H4 (cell line): ENCODE measurements around the gene CDK16. TPM values are rescaled to one million over a fixed set of nuclear protein-coding genes. Genes with fewer than 3 reads are reported as not detected.

Source experiments
- DNase-seq: peaks from one replicate; pipeline ENCODE4 v3.0.0-alpha.2; 2015; ENCODE audit warnings: low spot score
- total RNA-seq: library from RNA; depleted of rRNA; stranded (reverse); fragments of >200 nt; shearing (Covaris generic); gene quantifications from 2 replicates; pipeline ENCODE4 v1.2.3, GENCODE V29; 2014

CDK16 gene
- total RNA-seq, 1 experiment from 2014 or later = 77.1 TPM

DNA sequence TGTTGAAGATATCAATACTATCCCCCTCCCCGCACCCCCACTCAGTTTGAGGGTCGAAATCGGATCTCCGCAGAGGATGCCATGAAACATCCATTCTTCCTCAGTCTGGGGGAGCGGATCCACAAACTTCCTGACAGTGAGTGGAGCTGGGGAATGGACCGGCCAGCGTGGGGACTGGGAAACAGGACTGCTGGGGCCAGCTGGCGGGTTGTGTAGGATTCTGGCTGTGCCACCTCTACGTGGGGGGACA, 8.8 kb downstream of the CDK16 start:
- DNase-seq = no peak

DNA sequence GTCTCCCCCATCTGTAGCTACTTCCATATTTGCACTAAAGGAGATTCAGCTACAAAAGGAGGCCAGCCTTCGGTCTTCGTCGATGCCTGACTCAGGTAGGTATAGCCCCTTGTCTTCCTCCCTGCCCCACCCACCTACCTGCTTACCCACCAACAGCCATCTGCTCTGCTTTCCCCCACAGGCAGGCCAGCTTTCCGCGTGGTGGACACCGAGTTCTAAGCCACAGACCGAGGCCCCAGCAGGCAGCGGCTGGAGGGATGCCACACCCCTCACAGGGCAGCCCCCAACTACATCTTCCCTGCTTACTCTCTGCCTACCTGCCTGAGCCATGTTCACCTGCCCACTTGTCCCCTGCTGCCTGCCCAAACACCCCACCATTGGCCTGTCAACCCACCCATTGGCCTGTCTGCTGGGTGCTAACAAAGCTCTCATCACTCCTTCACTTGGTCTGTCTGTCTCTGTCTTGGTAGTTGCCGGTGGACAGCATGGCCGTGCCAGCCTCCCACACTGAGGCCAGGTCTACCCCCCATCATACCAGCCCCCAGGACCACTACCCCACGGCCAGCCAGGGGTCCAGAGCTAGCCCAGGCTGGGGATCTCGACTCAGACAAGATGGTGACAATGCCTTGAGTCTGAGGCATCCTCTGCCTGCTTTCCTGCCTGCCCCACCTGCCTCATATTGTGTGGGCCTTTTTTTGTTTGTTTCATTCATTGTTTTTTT, 10.2 kb downstream of the CDK16 start:
- DNase-seq = no peak

DNA sequence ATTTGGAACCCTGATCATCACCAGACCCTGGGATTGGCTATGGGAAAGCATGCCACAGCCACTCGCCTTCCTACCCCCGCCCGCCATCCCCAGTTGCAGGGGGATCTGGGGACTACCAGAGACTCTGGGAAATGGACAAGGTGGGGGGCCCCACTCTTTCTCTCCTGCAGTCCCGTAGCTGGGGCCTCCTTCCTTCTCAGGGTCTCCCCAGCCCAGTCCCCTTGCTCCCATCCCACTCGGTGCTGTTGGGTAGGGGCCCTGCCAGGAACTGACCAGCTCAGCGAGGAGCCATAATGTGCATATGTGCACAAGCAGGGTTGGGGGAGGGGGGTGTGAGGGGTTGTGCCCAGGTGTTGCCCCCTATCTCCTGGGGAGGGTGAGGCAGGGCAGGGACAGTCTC, 10.9 kb downstream of the CDK16 start:
- no peak for DNase-seq

DNA sequence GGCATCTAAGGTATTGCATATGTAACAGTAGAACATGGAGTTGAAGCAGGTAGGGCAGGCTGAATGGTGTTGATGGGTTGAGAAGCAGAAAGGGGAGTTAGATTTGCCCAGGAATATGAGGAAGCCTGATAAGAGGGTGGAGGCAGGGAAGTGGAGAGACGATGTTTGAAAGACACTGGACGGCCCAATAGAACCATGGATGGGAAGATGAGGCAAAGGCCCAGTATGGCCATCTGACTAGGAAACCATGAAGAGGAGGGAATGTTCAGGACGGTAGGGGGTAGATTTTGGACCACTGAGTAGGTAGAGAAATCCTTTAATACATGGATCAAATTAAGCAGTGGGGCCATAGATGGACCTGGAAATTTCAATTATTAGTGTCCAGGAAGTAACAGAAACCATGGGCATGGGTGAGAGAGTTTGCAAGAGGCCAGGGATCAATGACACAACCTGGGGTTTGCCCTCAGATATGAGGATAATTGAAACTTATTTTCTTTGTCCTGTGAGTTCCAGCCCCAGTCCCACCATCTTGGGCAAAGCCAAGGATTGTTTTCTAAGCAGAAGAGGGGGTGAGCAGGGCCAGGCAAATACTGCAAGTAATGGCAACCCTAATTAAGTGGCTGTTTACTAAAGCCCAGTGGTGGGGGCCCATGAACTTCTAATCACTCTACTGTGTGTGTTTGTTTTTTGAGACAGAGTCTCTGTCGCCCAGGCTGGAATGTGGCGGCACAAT, 11.8 kb downstream of the CDK16 start:
- DNase-seq = no peak

DNA sequence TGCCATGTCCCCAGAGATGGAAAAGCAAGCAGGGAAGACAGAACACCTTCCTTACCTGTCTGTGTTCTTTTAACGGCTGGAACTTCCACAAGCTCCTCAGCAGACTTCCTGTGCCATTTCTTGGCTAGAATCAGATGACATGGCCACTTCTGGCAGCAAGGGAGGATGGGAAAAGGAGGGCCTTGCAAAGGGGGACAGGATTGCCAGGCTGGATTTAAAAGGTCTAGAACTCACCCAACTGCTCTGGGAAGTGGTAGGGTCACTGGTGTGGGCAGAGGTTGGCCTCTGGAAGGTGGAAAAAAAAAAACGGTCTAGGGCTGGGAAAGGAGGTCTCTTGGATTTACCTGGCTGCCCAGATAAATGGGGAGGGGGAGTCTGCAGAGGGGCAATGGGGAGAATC, 12.7 kb downstream of the CDK16 start:
- DNase-seq = no peak

DNA sequence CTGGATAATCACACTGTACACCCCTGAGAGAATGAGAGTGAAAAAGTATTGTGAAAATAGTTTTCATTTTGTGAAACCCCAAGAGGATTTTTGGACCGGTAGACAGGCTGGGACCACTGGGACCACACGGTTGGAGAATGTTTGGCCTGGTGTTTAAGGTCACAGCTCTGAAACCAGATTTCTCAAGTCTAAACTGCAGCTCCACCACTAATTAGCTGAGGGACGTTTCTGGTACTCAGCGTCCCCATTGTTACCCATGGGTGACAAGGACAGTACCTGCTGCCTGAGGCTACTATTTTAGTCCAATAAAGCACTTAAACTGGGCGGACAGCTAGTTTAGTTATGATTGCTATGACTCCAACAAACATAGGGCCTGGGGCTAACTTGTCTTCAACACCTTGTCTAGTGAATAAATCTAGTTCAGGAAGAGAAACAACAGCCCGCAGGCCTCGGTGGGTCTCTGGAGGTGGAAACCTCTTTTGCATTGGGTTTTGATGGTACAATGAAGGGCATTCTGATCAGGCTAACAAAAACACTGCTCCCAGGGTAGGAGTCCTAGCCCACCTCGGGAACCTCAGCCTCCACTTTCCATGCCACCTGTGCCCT, 13.8 kb downstream of the CDK16 start:
- no peak for DNase-seq

DNA sequence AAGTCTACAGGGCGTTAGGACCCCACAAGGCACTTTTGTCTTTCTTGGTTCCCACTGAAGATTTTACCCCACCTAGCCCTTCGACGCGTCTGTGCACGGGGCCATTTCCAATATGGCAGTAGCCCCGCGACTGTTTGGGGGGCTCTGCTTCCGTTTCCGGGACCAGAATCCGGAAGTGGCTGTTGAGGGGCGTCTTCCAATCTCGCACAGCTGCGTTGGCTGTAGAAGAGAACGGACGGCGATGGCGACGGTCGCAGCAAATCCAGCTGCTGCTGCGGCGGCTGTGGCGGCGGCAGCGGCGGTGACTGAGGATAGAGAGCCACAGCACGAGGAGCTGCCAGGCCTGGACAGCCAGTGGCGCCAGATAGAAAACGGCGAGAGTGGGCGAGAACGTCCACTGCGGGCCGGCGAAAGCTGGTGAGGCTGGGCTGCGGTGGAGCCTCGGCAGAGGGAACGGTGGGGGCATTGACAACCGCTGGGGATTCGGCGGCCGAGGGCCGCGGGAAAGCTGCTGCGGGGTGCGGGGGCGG, 14.4 kb downstream of the CDK16 start, which contains the start of gene USP11:
TSS of gene USP11 (plus strand) at position 207 of the 530 bp plus-strand sequence. CDS start at position 242, 35 bp downstream.
- peak; percentile 32 for DNase-seq

DNA sequence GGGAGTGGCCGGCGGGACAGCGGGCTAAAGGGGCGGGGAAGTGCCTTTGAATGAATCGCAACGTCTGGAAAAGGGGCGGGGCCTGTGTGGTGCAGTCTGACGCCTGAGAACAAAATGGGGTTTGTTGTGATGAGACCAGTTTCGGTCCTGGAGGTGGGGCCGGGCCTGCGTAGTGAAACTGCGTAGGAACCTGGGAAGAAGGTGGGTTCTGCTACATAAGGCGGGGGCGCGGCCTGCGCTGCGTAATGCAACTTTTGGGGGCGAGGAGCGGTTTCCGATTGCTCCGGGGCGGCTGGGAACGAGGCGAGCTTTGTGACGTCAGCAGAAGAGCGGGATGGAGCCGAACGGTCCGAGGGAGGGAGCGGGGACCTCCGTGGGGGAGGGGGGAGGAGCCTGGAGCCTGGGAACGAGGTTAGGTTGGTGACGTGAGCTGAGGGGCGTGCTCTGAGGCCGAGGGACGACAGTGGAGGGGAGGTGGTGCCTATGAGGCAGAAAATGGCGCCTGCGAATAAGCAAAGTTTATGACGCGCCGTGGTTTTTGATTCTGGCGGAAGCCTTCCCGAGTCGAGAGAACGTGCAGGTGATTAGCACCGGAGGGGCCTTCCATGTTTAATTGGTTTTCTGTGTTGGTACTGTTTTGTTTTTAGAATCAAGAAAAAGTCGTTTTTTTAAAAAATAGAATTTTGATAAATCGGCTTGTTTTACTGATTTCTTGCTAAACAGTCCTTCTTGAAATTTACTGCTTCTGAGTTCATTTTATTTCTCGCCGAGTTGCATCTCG, 15.0 kb downstream of the CDK16 start:
- DNase-seq = peak; percentile 97

DNA sequence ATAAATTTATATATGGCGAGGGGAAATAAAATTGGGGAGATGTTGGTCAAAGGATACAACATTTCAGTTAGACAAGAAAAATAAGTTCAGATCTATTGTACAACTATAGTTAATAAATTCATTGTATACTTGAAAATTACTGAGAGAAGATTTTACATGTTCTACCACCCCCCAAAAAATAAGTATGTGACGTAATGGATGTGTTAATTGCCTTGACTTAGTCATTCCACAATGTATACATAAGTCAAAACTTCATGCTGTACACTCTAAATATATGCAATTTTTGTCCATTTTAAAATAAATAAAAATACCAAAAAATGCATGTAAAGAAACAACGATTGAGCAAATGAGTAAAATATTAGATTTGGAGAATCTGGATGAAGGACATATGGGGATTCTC, 16.1 kb downstream of the CDK16 start:
- DNase-seq = no peak

DNA sequence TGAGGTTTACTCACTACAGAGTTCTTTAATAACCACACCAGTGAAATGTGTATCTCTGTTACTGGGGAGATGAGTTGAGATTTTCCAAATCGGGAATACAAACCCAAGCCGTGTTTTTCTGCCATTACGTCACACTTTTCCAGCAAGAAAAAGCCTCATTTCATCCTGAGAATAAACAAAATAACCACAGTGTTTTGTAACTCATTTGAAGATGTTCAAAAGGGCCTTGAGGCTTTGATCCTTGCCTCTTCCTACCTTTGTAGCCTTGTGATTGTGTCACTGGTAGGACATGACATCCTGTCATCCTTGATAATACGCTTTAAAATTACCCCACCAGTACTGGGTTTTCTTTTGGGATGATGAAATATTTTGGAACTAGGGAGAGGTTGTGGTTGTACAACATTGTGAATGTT, 17.2 kb downstream of the CDK16 start:
- peak; percentile 47 for DNase-seq

DNA sequence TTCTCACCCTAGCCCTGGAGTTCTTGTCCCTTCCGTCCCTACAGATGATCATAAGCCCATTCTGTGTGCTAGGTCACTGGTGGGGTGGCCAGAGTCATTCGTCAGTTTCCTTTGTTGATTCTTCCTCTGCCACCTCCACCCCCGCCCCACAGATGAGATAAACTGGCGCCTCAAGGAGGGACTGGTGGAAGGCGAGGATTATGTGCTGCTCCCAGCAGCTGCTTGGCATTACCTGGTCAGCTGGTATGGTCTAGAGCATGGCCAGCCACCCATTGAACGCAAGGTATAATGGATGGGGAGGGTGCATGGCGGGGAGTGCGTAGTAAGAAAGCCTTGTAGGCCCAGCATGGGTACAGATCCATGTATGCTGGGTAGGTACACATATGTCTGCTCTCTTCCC, 20.7 kb downstream of the CDK16 start:
- DNase-seq = no peak

DNA sequence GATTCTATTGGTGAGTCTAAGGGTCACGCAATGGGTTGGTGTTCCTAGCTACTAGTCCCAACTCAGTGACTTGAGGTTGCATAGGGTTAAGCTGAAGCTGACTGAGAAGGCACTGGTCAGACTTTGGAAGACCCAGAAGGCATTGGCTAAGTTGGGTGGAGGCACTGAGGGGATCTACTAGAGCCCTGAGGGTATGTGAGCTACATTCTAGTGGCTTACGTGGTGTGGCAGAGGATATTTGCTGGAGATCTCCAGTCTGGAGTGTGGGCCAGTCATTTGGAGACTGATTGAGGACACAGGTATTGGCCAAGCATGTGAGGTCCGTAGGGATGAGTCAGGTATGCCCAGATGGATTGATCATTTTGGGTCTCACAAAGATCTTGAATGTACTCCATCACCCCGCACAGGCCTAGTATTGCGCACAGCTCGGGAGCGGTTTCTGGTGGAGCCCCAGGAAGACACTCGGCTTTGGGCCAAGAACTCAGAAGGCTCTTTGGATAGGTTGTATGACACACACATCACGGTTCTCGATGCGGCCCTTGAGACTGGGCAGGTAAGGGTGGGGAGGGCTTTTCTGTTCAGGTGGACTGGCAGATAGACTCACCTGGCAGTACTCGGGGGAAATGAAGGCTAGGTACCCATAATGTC, 21.5 kb downstream of the CDK16 start:
- DNase-seq = no peak

DNA sequence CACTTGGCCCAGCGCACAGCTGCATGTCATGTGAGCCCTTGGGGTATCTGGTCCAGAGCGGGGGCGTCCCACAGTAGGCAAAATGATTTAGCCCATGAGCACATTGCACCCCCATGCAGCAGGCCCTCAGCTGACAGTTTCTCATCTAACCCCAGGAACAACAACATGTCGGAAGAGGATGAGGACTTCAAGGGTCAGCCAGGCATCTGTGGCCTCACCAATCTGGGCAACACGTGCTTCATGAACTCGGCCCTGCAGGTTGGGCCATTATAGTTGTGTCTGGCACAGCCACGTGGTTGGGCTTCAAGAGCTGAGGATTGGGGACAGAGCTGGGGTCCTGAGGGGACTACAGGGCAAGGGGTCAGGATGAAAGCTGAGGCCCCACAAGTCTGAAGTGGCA, 22.1 kb downstream of the CDK16 start:
- no peak for DNase-seq

DNA sequence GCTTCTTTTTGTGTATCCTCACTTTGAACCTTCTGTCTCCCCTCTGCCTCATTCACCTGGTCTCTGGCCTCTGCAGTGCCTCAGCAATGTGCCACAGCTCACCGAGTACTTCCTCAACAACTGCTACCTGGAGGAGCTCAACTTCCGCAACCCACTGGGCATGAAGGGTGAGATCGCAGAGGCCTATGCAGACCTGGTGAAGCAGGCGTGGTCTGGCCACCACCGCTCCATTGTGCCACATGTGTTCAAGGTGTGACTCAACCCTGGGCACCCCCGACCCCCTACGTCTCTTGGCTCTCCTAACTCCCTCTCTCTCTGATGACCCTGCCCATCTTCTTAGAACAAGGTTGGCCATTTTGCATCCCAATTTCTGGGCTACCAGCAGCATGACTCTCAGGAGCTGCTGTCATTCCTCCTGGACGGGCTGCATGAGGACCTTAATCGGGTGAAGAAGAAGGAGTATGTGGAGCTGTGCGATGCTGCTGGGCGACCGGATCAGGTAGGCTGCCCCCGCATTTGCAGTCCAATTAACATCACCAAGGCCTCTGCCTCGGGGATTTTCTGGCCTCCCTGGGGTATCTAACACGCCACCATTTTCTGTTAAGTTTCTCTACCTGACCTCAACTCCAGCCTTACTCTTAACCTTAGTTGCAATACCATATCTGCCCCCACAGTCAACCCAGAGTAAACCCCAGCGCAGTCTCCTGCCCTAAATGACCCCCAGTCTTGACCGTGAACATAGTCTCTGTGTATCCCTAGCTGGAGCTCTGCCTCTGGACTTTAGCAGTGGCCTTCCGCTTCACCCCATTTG, 22.9 kb downstream of the CDK16 start:
- no peak for DNase-seq

DNA sequence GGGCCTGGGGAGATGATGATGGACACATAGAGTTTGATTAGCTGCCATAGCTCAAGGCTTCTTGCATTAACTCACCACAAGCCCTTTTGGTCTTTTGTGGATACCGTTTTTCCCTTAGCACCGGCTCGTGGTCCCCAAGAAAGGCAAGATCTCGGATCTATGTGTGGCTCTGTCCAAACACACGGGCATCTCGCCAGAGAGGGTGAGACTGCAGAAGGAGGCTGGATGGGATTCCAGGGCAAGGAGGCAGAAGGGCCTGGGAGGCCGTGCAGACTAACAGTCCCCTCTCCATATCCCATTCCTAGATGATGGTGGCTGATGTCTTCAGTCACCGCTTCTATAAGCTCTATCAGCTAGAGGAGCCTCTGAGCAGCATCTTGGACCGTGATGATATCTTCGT, 23.8 kb downstream of the CDK16 start:
- no peak for DNase-seq

DNA sequence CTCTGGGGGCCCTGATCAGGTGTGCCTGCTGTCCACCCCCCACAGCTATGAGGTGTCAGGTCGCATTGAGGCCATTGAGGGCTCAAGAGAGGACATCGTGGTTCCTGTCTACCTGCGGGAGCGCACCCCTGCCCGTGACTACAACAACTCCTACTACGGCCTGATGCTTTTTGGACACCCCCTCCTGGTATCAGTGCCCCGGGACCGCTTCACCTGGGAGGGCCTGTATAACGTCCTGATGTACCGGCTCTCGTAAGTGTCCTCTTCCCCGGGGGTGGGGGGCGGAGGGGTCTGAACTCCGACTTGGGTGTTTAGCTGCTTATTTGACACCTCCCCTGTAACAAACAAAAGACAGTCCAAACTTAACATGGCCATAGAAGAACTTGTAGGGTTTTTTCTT, 24.9 kb downstream of the CDK16 start:
- DNase-seq = no peak

DNA sequence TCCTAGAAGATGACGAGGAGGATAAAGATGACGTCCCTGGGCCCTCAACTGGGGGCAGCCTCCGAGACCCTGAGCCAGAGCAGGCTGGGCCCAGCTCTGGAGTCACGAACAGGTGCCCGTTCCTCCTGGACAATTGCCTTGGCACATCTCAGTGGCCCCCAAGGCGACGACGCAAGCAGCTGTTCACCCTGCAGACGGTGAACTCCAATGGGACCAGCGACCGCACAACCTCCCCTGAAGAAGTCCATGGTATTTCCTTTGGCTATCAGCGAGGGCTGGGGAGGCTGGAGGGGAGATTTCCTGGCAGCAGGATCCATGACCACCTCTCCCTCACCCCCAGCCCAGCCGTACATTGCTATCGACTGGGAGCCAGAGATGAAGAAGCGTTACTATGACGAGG, 26.2 kb downstream of the CDK16 start:
- no peak for DNase-seq

DNA sequence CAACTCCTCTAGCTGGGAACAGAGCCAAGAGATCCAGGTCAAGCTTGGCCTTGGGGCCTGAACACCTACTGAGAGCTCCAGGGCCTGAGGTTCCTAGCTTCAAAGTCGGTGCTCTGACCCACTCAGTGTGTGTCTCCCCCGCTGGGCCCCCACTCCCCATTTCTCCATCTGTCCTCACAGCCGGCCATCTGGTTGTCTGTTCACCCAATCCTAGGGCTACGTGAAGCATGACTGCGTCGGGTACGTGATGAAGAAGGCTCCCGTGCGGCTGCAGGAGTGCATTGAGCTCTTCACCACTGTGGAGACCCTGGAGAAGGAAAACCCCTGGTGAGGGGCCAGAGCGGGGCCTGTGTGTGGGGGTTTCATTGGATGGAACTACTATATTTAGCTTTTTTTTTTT, 26.7 kb downstream of the CDK16 start:
- no peak for DNase-seq

DNA sequence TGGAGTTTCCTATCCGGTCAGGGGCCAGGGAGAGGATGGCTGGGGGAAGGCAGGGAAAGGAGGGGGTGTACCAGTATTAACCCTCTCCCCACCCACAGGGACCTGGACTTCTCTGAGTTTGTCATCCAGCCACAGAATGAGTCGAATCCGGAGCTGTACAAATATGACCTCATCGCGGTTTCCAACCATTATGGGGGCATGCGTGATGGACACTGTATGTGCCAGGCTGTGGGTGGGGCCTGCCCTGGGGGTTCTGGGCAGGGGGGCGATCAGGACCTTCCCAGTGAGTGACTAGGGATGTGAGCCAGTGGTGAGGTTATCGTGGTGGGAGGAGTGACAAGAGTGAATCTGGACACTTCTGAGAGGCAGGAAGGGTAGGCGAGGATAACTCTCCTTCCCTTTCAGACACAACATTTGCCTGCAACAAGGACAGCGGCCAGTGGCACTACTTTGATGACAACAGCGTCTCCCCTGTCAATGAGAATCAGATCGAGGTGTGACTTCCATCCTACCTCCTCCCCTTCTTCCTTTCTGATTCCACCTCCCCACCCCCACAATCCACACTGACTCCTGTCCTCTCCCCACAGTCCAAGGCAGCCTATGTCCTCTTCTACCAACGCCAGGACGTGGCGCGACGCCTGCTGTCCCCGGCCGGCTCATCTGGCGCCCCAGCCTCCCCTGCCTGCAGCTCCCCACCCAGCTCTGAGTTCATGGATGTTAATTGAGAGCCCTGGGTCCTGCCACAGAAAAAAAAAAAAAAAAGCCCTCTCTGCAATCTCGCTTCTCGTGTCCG, 28.9 kb downstream of the CDK16 start:
- DNase-seq = peak; percentile 17

DNA sequence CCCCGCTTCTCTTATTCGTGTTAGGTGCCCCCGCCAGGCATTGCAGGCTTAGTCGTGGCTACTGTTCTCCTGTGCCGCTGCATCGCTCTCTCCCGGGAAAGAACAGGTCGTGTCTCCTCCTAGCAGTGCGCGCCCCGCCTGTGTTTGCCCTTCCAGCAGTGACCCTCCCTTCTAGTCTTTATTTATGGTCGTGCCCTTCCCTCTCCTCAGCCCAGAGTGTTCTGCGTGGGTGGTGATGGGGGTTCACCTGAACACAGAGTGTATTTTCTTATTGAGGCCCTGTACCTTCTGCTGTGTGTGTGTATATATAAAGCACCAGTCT, 29.5 kb downstream of the CDK16 start:
- DNase-seq = no peak
